ENCODE results near the gene TMEM134.
"Not testable (repeated sequence)": the region's sequence is repeated elsewhere in the genome, so short reads cannot be mapped to it uniquely, and the experiment has no call there.

DNA sequence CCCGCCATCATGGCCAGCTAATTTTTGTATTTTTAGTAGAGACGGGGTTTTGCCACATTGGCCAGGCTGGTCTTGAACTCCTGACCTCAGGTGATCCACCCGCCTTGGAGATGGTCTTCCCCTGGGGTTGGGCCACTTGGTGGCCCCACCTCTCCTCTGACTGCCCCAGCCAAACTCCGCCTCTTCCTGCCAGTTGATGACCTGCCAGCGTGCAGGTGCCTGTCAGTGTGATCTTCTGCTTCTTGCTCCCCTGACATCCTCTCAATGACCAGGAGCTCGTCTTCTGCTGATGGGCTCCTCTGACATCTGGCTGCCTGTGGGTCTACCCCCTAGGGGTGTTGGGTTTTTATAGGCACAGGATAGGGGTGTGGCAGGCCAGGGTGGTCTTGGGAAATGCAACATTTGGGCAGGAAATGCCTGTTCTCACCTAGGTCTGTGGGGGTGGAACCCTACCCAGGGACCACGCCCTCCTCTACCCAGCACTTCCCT lies 16.9 kb upstream of the TMEM134 start:
- TF ChIP-seq, protein P1, sequence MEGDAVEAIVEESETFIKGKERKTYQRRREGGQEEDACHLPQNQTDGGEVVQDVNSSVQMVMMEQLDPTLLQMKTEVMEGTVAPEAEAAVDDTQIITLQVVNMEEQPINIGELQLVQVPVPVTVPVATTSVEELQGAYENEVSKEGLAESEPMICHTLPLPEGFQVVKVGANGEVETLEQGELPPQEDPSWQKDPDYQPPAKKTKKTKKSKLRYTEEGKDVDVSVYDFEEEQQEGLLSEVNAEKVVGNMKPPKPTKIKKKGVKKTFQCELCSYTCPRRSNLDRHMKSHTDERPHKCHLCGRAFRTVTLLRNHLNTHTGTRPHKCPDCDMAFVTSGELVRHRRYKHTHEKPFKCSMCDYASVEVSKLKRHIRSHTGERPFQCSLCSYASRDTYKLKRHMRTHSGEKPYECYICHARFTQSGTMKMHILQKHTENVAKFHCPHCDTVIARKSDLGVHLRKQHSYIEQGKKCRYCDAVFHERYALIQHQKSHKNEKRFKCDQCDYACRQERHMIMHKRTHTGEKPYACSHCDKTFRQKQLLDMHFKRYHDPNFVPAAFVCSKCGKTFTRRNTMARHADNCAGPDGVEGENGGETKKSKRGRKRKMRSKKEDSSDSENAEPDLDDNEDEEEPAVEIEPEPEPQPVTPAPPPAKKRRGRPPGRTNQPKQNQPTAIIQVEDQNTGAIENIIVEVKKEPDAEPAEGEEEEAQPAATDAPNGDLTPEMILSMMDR (IDR thresholded peaks at IDR 0.05; ENCODE audit: insufficient read depth, low read depth, low read length) = not testable (repeated sequence)
- TF ChIP-seq EZH2 (IDR thresholded peaks at IDR 0.05; ENCODE audit: insufficient read depth, low read length) = not testable (repeated sequence)
